ENCODE measurements around the gene ANO9.
"Not testable (repeated sequence)": the region's sequence is repeated elsewhere in the genome, so short reads cannot be mapped to it uniquely, and the experiment has no call there.

ANO9 gene

DNA sequence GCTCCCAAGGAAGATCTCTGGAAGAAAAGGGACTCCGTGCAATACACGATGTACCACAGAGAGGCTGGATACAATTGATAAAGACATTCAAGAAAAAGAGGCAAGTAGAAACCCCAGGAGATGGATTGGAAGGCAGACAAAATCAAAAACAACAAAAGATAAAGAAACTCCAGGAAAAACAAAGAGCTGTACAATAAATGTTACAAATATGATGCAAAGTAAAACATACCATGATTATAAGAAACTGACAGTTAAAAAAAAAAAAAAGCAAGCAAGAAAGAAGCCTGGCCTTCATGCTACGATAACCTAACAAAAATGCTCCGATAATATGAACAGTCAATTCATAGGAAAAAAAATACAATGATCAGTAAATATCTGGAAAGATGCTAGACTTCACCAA lies 16.5 kb downstream of the ANO9 start:
- no peak overlapping the region for H2AFZ ChIP-seq (ENCODE audit: low read length)
- H3K9me2 ChIP-seq (ENCODE audit: low read depth, low read length), result no peaks in the 10 kb centered on the region
- no peak overlapping the region for H3K27ac ChIP-seq (ENCODE audit: low read depth, low read length, poor library complexity, severe bottlenecking)
- no peaks in the 10 kb centered on the region for H4K20me1 ChIP-seq (ENCODE audit: insufficient read depth, low read length)
- H3K27me3 ChIP-seq (ENCODE audit: insufficient read depth, low read length), result no peaks in the 10 kb centered on the region; the same call in 1 of the 2 replicates
- no peaks in the 10 kb centered on the region for H3K9me3 ChIP-seq (ENCODE audit: low read length)
- H3K79me2 ChIP-seq (ENCODE audit: insufficient read depth, low read length), result no peaks in the 10 kb centered on the region
- no peaks in the 10 kb centered on the region for H3K4me1 ChIP-seq (ENCODE audit: insufficient read depth, low read length, severe bottlenecking)
- H3K4me3 ChIP-seq (ENCODE audit: low read depth, low read length, poor library complexity, severe bottlenecking), result no peak overlapping the region
- H3K9ac ChIP-seq (ENCODE audit: low read length), result no peak overlapping the region
- no peaks in the 10 kb centered on the region for H3F3A ChIP-seq (ENCODE audit: insufficient read depth, low read length)
- H3K4me2 ChIP-seq (ENCODE audit: low read length), result no peak overlapping the region
- H3K36me3 ChIP-seq (ENCODE audit: insufficient read depth, low read length), result no peaks in the 10 kb centered on the region
- TF ChIP-seq EZH2 (IDR thresholded peaks at IDR 0.05; ENCODE audit: borderline replicate concordance, low read length), result no peak
- no peak for TF ChIP-seq CTCF (IDR thresholded peaks at IDR 0.05; ENCODE audit: low read length)

- not testable (repeated sequence) for H3K9me2 ChIP-seq (ENCODE audit: low read depth, low read length); H4K20me1 ChIP-seq (ENCODE audit: insufficient read depth, low read length); H3F3A ChIP-seq (ENCODE audit: insufficient read depth, low read length); H3K36me3 ChIP-seq (ENCODE audit: insufficient read depth, low read length); H3K79me2 ChIP-seq (ENCODE audit: insufficient read depth, low read length); H3K9me3 ChIP-seq (ENCODE audit: low read length); H3K9ac ChIP-seq (ENCODE audit: low read length); H3K27ac ChIP-seq (ENCODE audit: low read depth, low read length, poor library complexity, severe bottlenecking); H2AFZ ChIP-seq (ENCODE audit: low read length); H3K4me3 ChIP-seq (ENCODE audit: low read depth, low read length, poor library complexity, severe bottlenecking); H3K4me2 ChIP-seq (ENCODE audit: low read length); H3K27me3 ChIP-seq (ENCODE audit: insufficient read depth, low read length); H3K4me1 ChIP-seq (ENCODE audit: insufficient read depth, low read length, severe bottlenecking)
These were observed 17.0 kb downstream of the ANO9 start for GRCh38 chr11:424766-425165.

GRCh38 chr11:424232-424631 lies 17.6 kb downstream of the ANO9 start:
- Histone ChIP-seq H3K27ac (ENCODE audit: low read depth, low read length, poor library complexity, severe bottlenecking) (no peak overlapping the region), H3K27me3 (ENCODE audit: insufficient read depth, low read length) (no peaks in the 10 kb centered on the region; the same call in 1 of the 2 replicates), H2AFZ (ENCODE audit: low read length) (no peak overlapping the region), H3K9me3 (ENCODE audit: low read length) (no peaks in the 10 kb centered on the region), H3K4me2 (ENCODE audit: low read length) (no peak overlapping the region), H3K36me3 (ENCODE audit: insufficient read depth, low read length) (no peaks in the 10 kb centered on the region), H4K20me1 (ENCODE audit: insufficient read depth, low read length) (no peaks in the 10 kb centered on the region), H3K4me3 (ENCODE audit: low read depth, low read length, poor library complexity, severe bottlenecking) (no peak overlapping the region), H3K4me1 (ENCODE audit: insufficient read depth, low read length, severe bottlenecking) (no peaks in the 10 kb centered on the region), H3K9ac (ENCODE audit: low read length) (no peak overlapping the region), H3K9me2 (ENCODE audit: low read depth, low read length) (no peaks in the 10 kb centered on the region), H3K79me2 (ENCODE audit: insufficient read depth, low read length) (no peaks in the 10 kb centered on the region), H3F3A (ENCODE audit: insufficient read depth, low read length) (no peaks in the 10 kb centered on the region)
- TF ChIP-seq CTCF (IDR thresholded peaks at IDR 0.05; ENCODE audit: low read length) (no peak), EZH2 (IDR thresholded peaks at IDR 0.05; ENCODE audit: borderline replicate concordance, low read length) (no peak)

- TF ChIP-seq EZH2 (IDR thresholded peaks at IDR 0.05; ENCODE audit: borderline replicate concordance, low read length) (no peak), CTCF (IDR thresholded peaks at IDR 0.05; ENCODE audit: low read length) (no peak)
- no peak overlapping the region for H3K9ac ChIP-seq (ENCODE audit: low read length)
These were observed 19.6 kb downstream of the ANO9 start for GRCh38 chr11:422249-422656.

More at GRCh38 chr11:422249-422656, 19.6 kb downstream of the ANO9 start:
- Histone ChIP-seq H3K27me3 (ENCODE audit: insufficient read depth, low read length) (no peaks in the 10 kb centered on the region; the same call in 1 of the 2 replicates), H3F3A (ENCODE audit: insufficient read depth, low read length) (no peaks in the 10 kb centered on the region), H3K79me2 (ENCODE audit: insufficient read depth, low read length) (no peaks in the 10 kb centered on the region), H3K9me3 (ENCODE audit: low read length) (no peaks in the 10 kb centered on the region), H3K4me1 (ENCODE audit: insufficient read depth, low read length, severe bottlenecking) (no peaks in the 10 kb centered on the region), H2AFZ (ENCODE audit: low read length) (no peak overlapping the region), H3K36me3 (ENCODE audit: insufficient read depth, low read length) (no peaks in the 10 kb centered on the region), H4K20me1 (ENCODE audit: insufficient read depth, low read length) (no peaks in the 10 kb centered on the region), H3K4me3 (ENCODE audit: low read depth, low read length, poor library complexity, severe bottlenecking) (no peak overlapping the region), H3K27ac (ENCODE audit: low read depth, low read length, poor library complexity, severe bottlenecking) (no peak overlapping the region), H3K9me2 (ENCODE audit: low read depth, low read length) (no peaks in the 10 kb centered on the region), H3K4me2 (ENCODE audit: low read length) (no peak overlapping the region)

Data from OCI-LY1 (cell line).